Dendritic cell treated with granulocyte-macrophage colony-stimulating factor and Interleukin-4, amounts not matched to agents 40 ng/mL and 50 ng/mL, for 4 days (primary cell): ENCODE data around the gene SNAPC2.
A peak's percentile ranks its signal among the peaks of the same experiment; 100 is the strongest.

ENCODE experiments used
- H3K27ac Mint-ChIP-seq: one replicate; pipeline ENCODE4 v1.8.0; 2022; ENCODE audit warnings: mild to moderate bottlenecking, mixed read lengths
- H3K27me3 Mint-ChIP-seq: one replicate; pipeline ENCODE4 v1.8.0; 2022; ENCODE audit warnings: mild to moderate bottlenecking, mixed read lengths
- H3K36me3 Mint-ChIP-seq: one replicate; pipeline ENCODE4 v1.8.0; 2022; ENCODE audit warnings: low read depth, mixed read lengths
- H3K4me1 Mint-ChIP-seq: one replicate; pipeline ENCODE4 v1.8.0; 2022; ENCODE audit warnings: low read depth, mixed read lengths
- H3K4me3 Mint-ChIP-seq: one replicate; pipeline ENCODE4 v1.8.0; 2022; ENCODE audit warnings: mild to moderate bottlenecking, moderate library complexity, mixed read lengths
- H3K9me3 Mint-ChIP-seq: one replicate; pipeline ENCODE4 v1.8.0; 2022; ENCODE audit warnings: mixed read lengths
- intact Hi-C: fragments of 100-400 bp; cut with micrococcal nuclease; formaldehyde crosslinking; loops from one replicate; pipeline ENCODE4 v1.15.0; 2022

The SNAPC2 gene

DNA sequence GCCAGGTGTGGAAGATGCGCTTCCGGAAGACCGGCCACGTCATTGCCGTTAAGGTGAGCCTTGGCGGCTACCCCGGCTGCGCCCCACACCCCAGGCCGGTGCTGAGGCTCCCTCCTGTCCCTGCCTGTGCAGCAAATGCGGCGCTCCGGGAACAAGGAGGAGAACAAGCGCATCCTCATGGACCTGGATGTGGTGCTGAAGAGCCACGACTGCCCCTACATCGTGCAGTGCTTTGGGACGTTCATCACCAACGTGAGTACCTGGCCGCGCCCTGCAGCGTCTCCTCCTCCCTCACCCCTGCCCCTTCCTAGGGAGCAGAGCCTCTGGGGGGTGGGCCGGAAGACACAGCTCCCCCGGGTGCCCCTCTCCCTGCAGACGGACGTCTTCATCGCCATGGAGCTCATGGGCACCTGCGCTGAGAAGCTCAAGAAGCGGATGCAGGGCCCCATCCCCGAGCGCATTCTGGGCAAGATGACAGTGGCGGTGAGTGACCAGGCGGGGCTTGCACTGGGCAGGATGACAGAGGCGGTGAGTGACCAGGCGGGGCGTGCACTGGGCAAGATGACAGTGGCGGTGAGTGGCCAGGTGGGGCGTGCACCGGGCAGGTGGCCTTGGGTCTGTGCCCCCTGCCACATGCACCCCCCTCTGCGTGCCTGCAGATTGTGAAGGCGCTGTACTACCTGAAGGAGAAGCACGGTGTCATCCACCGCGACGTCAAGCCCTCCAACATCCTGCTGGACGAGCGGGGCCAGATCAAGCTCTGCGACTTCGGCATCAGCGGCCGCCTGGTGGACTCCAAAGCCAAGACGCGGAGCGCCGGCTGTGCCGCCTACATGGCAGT lies 9.6 kb upstream of the SNAPC2 start:
- Mint-ChIP-seq H3K9me3 (no peaks in the 10 kb centered on the region), H3K4me1 (peaks cover 32% of the 10 kb centered on the region), H3K36me3 (peaks cover 89% of the 10 kb centered on the region), H3K4me3 (no peak overlapping the region), H3K27me3 (peaks cover 26% of the 10 kb centered on the region), H3K27ac (no peak overlapping the region)
- intact Hi-C loops = no loop called here

DNA sequence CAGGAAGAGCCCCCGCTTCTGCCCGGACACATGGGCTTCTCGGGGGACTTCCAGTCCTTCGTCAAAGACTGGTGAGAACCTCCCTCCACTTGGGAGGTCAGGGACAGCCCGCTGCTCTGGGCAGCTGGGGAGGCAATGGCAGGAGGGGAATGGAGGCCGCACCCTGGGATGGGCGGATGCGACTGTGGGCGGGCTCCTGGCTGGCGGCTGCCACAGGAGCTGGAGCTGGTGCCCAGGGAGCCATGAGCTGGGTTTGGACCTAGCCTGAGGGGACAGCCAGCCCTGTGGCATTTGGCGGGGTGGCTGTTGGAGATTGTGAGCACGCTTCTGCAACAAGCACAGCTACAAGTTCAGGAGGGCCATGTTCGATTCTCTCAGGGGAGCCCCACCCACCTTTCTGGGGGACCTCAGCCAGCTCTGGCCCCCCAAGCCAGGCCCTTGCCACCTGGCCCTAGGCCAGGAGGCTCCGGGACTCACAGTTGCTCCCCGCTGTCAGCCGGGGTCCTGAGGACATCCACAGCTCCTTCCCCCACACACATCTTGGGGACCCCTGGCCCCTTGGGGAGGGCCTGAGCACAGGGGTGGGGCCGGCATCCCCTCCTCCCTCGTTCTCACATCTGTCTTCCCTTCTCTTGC lies 8.5 kb upstream of the SNAPC2 start:
- Mint-ChIP-seq H3K4me1 (peaks cover 30% of the 10 kb centered on the region), H3K4me3 (no peak overlapping the region)
- intact Hi-C loops = no loop called here

DNA sequence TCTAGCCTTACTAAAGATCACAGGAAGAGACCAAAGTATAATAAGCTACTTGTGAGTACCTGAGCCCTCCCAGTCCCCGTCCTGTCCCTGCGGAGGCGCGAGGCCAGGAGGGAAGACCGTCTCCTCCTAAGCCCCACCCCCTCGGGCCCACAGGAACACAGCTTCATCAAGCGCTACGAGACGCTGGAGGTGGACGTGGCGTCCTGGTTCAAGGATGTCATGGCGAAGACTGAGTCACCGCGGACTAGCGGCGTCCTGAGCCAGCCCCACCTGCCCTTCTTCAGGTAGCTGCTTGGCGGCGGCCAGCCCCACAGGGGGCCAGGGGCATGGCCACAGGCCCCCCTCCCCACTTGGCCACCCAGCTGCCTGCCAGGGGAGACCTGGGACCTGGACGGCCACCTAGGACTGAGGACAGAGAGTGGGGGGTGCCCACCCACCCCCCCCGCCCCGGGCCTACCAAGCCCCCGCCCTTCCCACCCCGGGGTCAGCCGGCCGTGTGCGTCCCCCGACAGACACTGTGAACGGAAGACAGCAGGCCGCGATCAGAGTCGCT lies 7.9 kb upstream of the SNAPC2 start:
- H3K9me3 Mint-ChIP-seq = no peaks in the 10 kb centered on the region
- peaks cover 29% of the 10 kb centered on the region for H3K4me1 Mint-ChIP-seq
- H3K27me3 Mint-ChIP-seq = peaks cover 42% of the 10 kb centered on the region
- H3K4me3 Mint-ChIP-seq = no peak overlapping the region
- peaks cover 72% of the 10 kb centered on the region for H3K36me3 Mint-ChIP-seq
- H3K27ac Mint-ChIP-seq = no peak overlapping the region
- intact Hi-C loops = no loop called here

More for the DNA sequence above, 8.5 kb upstream of the SNAPC2 start:
- Mint-ChIP-seq H3K27me3 (peaks cover 36% of the 10 kb centered on the region), H3K9me3 (no peaks in the 10 kb centered on the region), H3K27ac (no peak overlapping the region), H3K36me3 (peaks cover 78% of the 10 kb centered on the region)

DNA sequence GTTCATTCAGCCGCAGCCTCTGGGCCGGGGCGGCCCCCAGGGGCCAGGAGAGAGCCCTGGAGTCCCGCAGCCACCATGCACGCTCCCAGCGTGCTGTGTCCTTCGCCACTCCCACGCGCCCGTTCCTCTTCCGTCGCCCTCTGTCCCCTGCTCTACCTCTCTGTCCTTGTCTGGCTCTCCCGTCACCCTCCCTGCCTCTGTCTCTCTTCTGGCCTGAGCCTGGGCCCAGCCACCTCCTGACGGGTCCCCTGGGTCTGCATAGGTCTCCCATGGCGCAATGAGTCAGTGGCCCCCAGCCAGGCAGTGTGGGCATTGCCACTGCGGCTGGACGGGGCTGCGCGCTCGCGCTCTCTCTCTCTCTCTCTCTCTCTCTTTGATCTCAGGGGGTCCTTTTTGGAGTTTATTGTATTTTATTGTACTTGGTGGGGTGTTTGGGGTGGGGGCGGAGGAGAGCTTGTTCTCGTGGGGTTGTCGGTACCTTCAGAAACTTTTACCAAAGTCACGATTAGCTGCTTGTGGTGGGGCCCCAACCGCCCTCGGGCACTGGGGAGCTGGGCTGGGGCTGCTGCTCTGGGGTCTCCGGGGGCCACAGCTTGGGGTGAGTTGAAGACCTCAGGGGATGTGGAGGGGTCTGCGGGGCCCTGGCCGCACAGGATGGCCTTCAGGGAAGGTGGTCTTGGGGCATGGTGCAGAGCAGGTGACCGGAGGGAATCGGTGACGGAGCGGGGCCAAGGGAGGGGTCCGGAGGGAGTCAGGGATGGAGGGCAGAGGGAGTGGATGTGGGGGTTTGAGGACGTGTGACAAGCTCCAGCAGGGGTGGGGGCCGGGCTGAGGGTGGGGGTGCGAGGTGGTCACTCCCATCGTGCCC lies 7.2 kb upstream of the SNAPC2 start:
- no peak overlapping the region for H3K27ac Mint-ChIP-seq
- intact Hi-C loops = no loop called here
- H3K27me3 Mint-ChIP-seq = peaks cover 47% of the 10 kb centered on the region
- H3K36me3 Mint-ChIP-seq = peaks cover 65% of the 10 kb centered on the region
- H3K4me3 Mint-ChIP-seq = no peak overlapping the region
- H3K4me1 Mint-ChIP-seq = peaks cover 29% of the 10 kb centered on the region
- no peaks in the 10 kb centered on the region for H3K9me3 Mint-ChIP-seq

DNA sequence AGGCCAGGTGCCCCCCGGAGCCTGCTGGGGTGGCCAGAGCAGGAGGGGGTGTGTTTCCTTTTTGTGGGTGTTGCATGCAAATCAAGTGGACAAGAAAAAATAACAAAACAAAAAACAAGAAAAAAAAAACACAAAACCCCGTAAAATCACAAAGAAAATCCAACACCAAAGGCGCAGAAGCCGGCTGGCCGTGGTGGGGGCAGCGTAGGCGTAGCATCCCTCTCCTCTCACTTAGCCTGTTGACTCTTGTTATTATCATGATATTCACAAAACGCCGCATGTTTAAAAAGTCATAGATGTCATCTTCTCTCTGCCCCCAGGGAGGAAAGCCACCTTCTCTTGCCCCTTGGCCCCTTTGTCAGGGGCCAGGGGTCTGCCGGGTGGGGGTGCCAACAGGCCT lies 6.5 kb upstream of the SNAPC2 start:
- intact Hi-C loops = no loop called here
- Mint-ChIP-seq H3K9me3 (no peaks in the 10 kb centered on the region), H3K27ac (no peak overlapping the region), H3K4me1 (peaks cover 35% of the 10 kb centered on the region), H3K4me3 (no peak overlapping the region), H3K27me3 (peaks cover 55% of the 10 kb centered on the region), H3K36me3 (peaks cover 58% of the 10 kb centered on the region)

DNA sequence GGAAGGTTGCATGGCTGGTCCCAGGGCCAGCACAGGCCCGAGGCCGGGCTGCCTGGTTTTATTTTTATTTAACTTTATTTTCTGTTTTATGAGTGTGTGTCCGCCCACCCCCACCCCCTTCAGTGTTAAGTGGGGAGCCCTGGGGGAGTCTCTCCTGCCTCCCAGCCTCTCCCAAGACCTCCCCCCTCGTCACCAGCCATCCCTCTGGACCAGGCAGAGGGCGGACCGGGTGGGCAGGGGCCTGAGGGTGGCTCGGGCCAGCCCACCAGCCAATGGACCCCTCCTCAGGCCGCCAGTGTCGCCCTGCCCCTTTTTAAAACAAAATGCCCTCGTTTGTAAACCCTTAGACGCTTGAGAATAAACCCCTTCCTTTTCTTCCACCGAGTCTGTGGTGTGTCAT lies 6.0 kb upstream of the SNAPC2 start:
- Mint-ChIP-seq H3K9me3 (no peaks in the 10 kb centered on the region), H3K27me3 (peaks cover 59% of the 10 kb centered on the region), H3K36me3 (peaks cover 53% of the 10 kb centered on the region), H3K4me1 (peaks cover 39% of the 10 kb centered on the region), H3K27ac (no peak overlapping the region), H3K4me3 (no peak overlapping the region)
- intact Hi-C loops = no loop called here

DNA sequence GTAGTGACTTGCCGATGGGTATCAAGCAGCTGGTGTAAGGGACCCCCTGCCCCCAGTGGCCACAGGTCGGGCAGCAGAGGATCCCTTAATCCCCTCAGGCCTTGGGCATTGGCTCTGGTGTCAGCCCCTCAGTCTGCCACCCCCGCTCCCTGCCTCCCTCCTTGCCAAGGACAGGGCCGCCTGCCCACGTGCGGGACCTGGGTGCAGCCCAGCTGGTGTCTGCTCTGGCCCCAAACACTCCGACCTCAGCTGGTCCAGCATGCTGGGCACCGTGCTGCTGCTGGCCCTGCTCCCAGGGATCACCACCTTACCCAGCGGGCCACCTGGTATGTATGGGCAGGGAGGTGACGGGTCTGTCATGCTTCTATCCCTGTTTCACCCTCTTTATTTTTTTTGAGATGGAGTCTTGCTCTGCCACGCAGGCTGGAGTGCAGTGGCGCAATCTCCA lies 5.5 kb upstream of the SNAPC2 start, which contains the start of gene TGFBR3L:
Gene TGFBR3L, plus strand, starts transcription at position 233 of the 448 bp plus-strand sequence.
- Mint-ChIP-seq H3K27me3 (peaks cover 64% of the 10 kb centered on the region), H3K36me3 (peaks cover 48% of the 10 kb centered on the region), H3K4me3 (no peak within 1 kb of the TSS), H3K27ac (no peak within 1 kb of the TSS), H3K9me3 (no peaks in the 10 kb centered on the region), H3K4me1 (peaks cover 44% of the 10 kb centered on the region)
- intact Hi-C loops = no loop called here

DNA sequence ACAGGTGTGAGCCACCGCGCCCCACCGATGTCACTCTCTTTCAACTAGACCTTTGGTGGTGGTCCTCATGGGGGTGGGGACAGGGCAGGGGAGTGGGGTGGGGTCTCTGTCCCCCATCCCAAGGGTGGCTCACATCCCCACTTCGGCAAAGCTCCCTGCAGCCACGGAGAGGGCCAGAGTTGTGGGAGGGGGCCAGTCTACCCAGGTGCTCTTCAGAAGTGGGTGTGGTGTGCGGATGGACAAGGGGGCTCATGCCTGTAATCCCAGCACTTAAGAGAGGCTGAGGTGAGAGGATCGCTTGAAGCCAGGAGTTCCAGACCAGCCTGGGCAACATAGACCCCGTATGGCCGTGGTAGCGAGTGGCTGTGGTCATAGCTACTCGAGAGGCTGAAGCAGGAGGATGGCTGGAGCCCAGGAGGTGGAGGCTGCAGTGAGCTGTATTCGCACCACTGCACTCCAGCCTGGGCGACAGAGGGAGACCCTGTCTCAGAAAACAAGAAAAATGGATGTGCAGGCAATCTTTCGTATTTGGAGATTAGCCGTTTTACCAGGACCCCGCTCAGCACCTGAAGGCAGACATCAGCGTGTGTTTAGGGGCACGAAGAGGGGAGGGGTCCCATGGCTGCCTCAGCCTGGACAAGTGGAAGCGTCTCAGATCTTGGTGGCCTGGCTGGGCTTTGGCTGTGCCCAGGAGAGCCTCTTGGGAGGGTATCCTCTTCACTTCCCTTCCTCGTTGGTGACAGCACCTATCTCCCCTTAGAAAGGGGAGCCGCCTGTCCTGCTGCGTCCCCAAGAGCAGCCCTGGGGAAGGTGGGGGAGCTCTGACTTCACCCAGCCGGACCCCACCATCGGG lies 4.7 kb upstream of the SNAPC2 start:
- H3K4me3 Mint-ChIP-seq = peak overlapping the region; percentile 65
- intact Hi-C loops = no loop called here
- H3K27ac Mint-ChIP-seq = no peak overlapping the region
- H3K9me3 Mint-ChIP-seq = no peaks in the 10 kb centered on the region
- peaks cover 39% of the 10 kb centered on the region for H3K36me3 Mint-ChIP-seq
- peaks cover 69% of the 10 kb centered on the region for H3K27me3 Mint-ChIP-seq
- peaks cover 50% of the 10 kb centered on the region for H3K4me1 Mint-ChIP-seq

DNA sequence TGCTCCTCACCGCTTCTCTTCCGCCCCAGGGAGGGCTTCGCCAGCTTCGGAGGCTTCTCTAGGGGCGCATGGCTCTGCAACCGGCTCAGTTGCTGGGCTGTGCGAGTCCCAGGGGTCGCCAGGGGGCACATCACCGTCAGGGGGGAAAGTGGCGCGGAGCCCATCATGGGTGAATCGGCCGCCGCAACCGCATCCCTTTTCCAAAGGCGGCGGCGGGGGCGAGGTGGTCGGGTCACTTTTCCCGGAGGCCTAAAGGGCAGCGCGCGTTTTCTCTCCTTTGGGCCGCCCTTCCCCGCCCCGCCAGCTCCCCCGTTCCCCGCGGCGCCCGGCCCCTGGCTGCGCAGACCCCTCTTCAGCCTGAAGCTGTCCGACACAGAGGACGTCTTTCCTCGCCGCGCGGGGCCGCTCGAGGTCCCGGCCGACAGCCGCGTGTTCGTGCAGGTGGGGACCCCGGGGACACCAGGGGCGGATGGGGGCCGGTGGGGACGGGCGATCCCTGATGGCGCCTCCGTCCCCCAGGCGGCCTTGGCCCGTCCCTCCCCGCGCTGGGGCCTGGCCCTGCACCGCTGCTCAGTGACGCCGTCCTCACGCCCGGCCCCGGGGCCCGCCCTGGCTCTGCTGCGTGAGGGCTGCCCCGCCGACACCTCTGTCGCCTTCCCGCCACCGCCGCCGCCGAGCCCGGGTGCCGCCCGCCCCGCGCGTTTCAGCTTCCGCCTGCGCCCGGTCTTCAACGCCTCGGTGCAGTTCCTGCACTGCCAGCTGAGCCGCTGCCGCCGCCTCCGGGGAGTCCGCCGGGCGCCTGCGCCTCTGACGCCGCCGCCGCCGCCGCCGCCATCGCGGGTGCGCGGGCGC lies 3.8 kb upstream of the SNAPC2 start:
- Mint-ChIP-seq H3K36me3 (peaks cover 38% of the 10 kb centered on the region), H3K9me3 (no peaks in the 10 kb centered on the region), H3K4me3 (peak overlapping the region; percentile 65), H3K4me1 (peaks cover 56% of the 10 kb centered on the region), H3K27ac (peak overlapping the region; percentile 62), H3K27me3 (peaks cover 69% of the 10 kb centered on the region)
- intact Hi-C loops = no loop called here

DNA sequence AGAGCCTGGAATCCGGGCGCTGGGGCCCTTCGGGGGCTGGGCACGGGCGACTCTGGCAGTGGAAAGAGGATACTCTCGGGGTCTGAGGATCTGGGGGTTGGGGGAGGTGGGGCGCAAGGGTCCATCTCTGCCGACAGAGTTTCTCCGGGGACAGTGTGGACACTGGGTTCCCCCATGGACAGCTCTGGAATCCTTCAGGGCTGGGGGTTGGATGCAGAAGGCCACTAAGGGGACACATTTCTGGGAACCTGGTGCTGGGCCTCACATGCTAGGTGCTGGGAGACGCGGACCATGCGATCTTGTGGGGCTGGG lies 3.2 kb upstream of the SNAPC2 start:
- Mint-ChIP-seq H3K27me3 (peaks cover 69% of the 10 kb centered on the region), H3K4me1 (peaks cover 62% of the 10 kb centered on the region), H3K9me3 (no peaks in the 10 kb centered on the region), H3K27ac (peak overlapping the region; percentile 62), H3K4me3 (peak overlapping the region; percentile 65), H3K36me3 (peaks cover 38% of the 10 kb centered on the region)
- intact Hi-C loops = no loop called here

DNA sequence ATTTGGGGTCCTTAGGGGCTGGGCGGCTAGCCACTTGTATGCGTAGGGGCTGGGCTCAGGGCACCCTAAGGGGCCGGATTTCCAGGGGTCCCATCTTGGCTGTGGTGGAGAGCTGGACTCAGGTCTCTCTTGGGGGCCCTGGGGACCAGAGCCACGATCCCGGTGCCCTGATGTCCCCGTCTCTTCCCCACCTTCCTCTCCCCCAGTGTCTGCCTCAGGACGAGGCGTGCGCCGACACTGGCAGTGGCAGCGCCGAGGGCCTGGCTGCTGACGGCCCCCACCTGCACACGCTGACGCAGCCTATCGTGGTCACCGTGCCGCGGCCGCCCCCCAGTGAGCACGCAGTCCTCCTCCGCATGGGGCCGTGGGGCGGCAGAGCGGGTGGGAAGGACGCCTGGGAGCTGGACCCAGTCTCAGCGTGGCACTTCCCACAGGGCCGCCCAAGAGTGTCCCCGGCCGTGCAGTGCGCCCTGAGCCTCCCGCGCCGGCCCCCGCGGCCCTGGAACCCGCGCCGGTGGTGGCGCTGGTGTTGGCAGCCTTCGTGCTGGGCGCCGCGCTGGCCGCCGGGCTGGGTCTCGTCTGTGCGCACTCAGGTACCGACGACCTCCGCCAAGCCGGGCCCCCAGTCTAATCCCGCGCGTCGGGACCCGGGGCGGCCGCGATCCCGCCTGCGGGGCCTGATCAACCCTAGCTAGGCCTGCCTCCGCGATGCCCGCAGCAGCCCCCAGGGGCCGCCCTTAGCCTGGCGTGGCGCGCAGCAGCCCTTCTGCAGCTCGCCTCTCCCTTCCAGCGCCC lies 2.7 kb upstream of the SNAPC2 start:
- peaks cover 38% of the 10 kb centered on the region for H3K36me3 Mint-ChIP-seq
- H3K9me3 Mint-ChIP-seq = no peaks in the 10 kb centered on the region
- H3K4me3 Mint-ChIP-seq = peak overlapping the region; percentile 65
- intact Hi-C loops = no loop called here
- H3K27me3 Mint-ChIP-seq = peaks cover 69% of the 10 kb centered on the region
- peaks cover 68% of the 10 kb centered on the region for H3K4me1 Mint-ChIP-seq
- peak overlapping the region; percentile 62 for H3K27ac Mint-ChIP-seq
